ENCODE measurements around the gene NOL12.
"Not testable (repeated sequence)": the region's sequence is repeated elsewhere in the genome, so short reads cannot be mapped to it uniquely, and the experiment has no call there.

Gene NOL12

DNA sequence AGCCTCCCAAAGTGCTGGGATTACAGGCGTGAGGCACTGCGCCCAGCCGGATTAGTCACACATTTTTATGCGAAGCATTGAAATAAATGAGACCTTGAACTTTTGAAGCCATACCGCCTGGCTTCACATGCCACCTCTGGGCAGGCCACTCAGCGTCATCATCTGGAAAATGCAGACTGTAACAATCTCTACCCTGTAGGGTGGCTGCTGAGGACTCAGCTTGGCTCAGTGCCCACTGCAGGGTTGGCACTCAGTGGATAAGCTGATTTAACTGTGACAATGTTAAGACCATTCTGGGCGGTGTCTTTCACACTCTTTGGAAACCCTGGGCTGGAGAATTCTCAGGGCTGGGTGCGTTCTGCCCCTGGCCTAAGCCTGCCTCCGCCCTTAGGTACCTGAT lies 38.2 kb upstream of the NOL12 start:
- Histone ChIP-seq H3K27ac (ENCODE audit: low read length) (no peak overlapping the region), H3K27me3 (ENCODE audit: control insufficient read depth, insufficient read depth, low read length) (no peaks in the 10 kb centered on the region), H3K4me1 (ENCODE audit: control insufficient read depth, low read depth, low read length) (no peaks in the 10 kb centered on the region), H3K4me3 (ENCODE audit: low read length) (no peak overlapping the region), H3K36me3 (ENCODE audit: control insufficient read depth, low read depth, low read length) (peaks cover 33% of the 10 kb centered on the region), H3K9me3 (ENCODE audit: control insufficient read depth, low read depth, low read length) (no peaks in the 10 kb centered on the region), H3K9ac (ENCODE audit: low read length) (no peak overlapping the region)

DNA sequence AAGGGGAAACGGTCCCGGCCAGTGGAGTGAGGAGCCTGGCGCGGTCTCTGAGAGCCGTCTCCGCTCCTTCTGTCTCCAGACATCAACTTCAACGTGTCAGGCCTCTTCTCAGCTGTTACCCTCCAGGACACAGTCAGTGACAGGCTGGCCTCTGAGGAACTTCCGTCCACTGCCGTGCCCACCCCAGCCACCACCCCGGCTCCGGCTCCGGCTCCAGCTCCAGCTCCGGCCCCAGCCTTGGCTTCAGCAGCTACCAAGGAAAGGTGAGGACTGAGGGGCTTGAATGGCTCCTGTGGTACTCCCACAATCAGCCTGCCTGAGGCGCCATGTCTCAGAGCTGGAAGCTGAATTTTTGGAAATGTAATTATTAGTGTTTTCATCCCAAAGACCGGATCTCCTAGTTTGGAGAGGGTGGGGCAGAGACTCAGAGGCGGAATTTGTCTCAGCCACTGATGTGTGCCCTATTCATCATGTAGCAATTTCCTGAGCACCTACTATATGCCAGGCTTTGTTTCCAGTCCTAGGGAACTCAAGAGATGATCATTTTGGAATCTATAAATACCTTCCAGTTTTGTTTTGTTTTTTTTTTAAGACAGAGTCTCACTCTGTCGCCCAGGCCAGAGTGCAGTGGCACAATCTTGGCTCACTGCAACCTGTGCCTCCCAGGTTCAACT lies 35.5 kb upstream of the NOL12 start:
- Histone ChIP-seq H3K4me3 (ENCODE audit: low read length) (no peak overlapping the region), H3K36me3 (ENCODE audit: control insufficient read depth, low read depth, low read length) (peaks cover 29% of the 10 kb centered on the region), H3K4me1 (ENCODE audit: control insufficient read depth, low read depth, low read length) (no peaks in the 10 kb centered on the region), H3K9ac (ENCODE audit: low read length) (no peak overlapping the region), H3K9me3 (ENCODE audit: control insufficient read depth, low read depth, low read length) (no peaks in the 10 kb centered on the region), H3K27ac (ENCODE audit: low read length) (no peak overlapping the region), H3K27me3 (ENCODE audit: control insufficient read depth, insufficient read depth, low read length) (no peaks in the 10 kb centered on the region)

GRCh38 chr22:37654563-37655251 lies 31.4 kb upstream of the NOL12 start:
- peaks cover 4% of the 10 kb centered on the region for H3K4me1 ChIP-seq (ENCODE audit: control insufficient read depth, low read depth, low read length)

DNA sequence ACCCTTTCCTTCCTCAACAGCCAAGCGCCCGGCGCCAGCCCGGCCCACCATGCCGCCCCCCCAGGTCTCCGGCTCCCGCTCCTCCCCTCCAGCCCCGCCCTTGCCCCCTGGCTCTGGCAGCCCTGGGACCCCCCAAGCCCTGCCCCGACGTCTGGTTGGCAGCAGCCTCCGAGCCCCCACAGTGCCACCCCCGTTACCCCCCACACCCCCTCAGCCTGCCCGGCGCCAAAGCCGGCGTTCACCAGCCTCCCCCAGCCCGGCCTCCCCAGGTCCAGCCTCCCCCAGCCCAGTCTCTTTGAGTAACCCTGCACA lies 30.9 kb upstream of the NOL12 start:
- Histone ChIP-seq H3K27me3 (ENCODE audit: control insufficient read depth, insufficient read depth, low read length) (no peaks in the 10 kb centered on the region), H3K4me1 (ENCODE audit: control insufficient read depth, low read depth, low read length) (peaks cover 6% of the 10 kb centered on the region), H3K27ac (ENCODE audit: low read length) (no peak overlapping the region), H3K9ac (ENCODE audit: low read length) (no peak overlapping the region), H3K36me3 (ENCODE audit: control insufficient read depth, low read depth, low read length) (peaks cover 10% of the 10 kb centered on the region), H3K4me3 (ENCODE audit: low read length) (no peak overlapping the region), H3K9me3 (ENCODE audit: control insufficient read depth, low read depth, low read length) (no peaks in the 10 kb centered on the region)

More at GRCh38 chr22:37654563-37655251, 31.4 kb upstream of the NOL12 start:
- H3K36me3 ChIP-seq (ENCODE audit: control insufficient read depth, low read depth, low read length), result peaks cover 15% of the 10 kb centered on the region
- no peaks in the 10 kb centered on the region for H3K9me3 ChIP-seq (ENCODE audit: control insufficient read depth, low read depth, low read length)
- no peak overlapping the region for H3K27ac ChIP-seq (ENCODE audit: low read length)
- no peak overlapping the region for H3K4me3 ChIP-seq (ENCODE audit: low read length)
- no peak overlapping the region for H3K9ac ChIP-seq (ENCODE audit: low read length)
- no peaks in the 10 kb centered on the region for H3K27me3 ChIP-seq (ENCODE audit: control insufficient read depth, insufficient read depth, low read length)

DNA sequence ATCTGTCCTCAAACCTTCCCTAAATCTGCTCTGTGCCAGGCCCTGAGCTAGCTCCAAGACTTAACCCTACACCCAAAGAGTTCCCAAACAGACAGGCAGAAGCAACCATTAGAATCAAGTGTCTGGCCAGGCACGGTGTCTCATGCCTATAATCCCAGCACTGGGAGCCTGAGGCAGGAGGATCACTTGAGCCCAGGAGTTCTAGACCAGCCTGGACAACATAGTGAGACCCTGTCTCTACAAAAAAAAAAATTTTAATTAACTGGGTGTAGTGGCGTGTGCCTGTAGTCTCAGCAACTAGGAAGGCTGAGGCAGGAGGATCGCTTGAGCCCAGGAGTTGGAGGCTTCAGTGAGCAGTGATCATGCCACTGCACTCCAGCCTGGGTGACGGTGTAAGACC lies 29.6 kb upstream of the NOL12 start:
- not testable (repeated sequence) for H3K4me3 ChIP-seq (ENCODE audit: low read length); H3K4me1 ChIP-seq (ENCODE audit: control insufficient read depth, low read depth, low read length); H3K27ac ChIP-seq (ENCODE audit: low read length); H3K36me3 ChIP-seq (ENCODE audit: control insufficient read depth, low read depth, low read length); H3K9ac ChIP-seq (ENCODE audit: low read length); H3K27me3 ChIP-seq (ENCODE audit: control insufficient read depth, insufficient read depth, low read length); H3K9me3 ChIP-seq (ENCODE audit: control insufficient read depth, low read depth, low read length)

GRCh38 chr22:37657590-37658132 lies 28.5 kb upstream of the NOL12 start:
- no peaks in the 10 kb centered on the region for H3K27me3 ChIP-seq (ENCODE audit: control insufficient read depth, insufficient read depth, low read length)
- no peak overlapping the region for H3K27ac ChIP-seq (ENCODE audit: low read length)
- H3K9ac ChIP-seq (ENCODE audit: low read length), result peak overlapping the region; percentile 51
- peaks cover 6% of the 10 kb centered on the region for H3K4me1 ChIP-seq (ENCODE audit: control insufficient read depth, low read depth, low read length)
- H3K4me3 ChIP-seq (ENCODE audit: low read length), result peak overlapping the region; percentile 82
- peaks cover 3% of the 10 kb centered on the region for H3K36me3 ChIP-seq (ENCODE audit: control insufficient read depth, low read depth, low read length)
- no peaks in the 10 kb centered on the region for H3K9me3 ChIP-seq (ENCODE audit: control insufficient read depth, low read depth, low read length)

GRCh38 chr22:37658133-37659065 lies 27.7 kb upstream of the NOL12 start, which contains the start of gene PDXP:
Gene PDXP, plus strand, starts transcription at chr22:37658723. Its CDS starts 60 bp downstream, at chr22:37658783.
- Histone ChIP-seq H3K4me3 (ENCODE audit: low read length) (peak within 1 kb of the TSS; percentile 83), H3K36me3 (ENCODE audit: control insufficient read depth, low read depth, low read length) (no peaks in the 10 kb centered on the region), H3K9ac (ENCODE audit: low read length) (peak within 1 kb of the TSS; percentile 51), H3K27ac (ENCODE audit: low read length) (no peak within 1 kb of the TSS), H3K4me1 (ENCODE audit: control insufficient read depth, low read depth, low read length) (peaks cover 6% of the 10 kb centered on the region), H3K9me3 (ENCODE audit: control insufficient read depth, low read depth, low read length) (no peaks in the 10 kb centered on the region), H3K27me3 (ENCODE audit: control insufficient read depth, insufficient read depth, low read length) (no peaks in the 10 kb centered on the region)

GRCh38 chr22:37659066-37659896 lies 26.9 kb upstream of the NOL12 start:
- H3K9ac ChIP-seq (ENCODE audit: low read length), result peak overlapping the region; percentile 44
- H3K36me3 ChIP-seq (ENCODE audit: control insufficient read depth, low read depth, low read length), result no peaks in the 10 kb centered on the region
- H3K27ac ChIP-seq (ENCODE audit: low read length), result no peak overlapping the region

DNA sequence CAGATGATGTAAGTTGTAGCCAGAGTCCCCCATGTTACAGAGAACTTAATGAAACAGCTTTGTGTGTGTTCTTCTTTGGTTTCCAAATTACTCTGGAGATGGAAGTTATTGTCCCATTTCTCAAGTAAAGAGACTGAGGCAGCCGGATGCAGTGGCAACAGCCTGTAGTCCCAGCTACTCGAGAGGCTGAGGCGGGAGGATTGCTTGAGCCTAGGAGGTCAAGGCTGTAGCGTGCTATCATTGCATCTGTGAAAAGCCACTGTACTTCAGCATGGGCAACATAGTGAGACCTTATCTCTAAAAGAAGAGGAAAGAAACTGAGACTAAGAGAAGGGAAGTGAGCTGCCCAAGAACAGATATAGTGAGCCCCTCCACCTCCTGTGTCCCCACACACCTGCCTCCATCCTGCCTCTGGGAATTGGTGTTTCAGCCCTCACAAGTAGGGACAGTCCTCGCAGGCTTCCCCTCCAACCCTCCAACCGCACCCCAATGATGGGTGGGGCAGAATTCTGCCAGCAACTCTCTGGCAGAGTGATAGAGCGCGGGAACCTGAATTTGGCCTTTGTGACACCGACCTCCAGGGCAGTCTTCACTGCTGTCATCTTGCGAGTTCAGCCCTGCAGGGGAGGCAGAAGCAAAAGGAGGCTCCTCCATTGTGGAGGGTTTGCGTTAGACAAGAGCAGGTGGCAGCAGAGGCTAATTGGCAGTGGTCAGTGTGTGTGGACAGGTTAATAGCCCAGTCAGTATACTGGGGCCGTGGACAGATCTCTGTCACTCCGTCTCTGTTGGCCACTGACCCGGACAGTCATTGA lies 26.0 kb upstream of the NOL12 start:
- Histone ChIP-seq H3K9ac (ENCODE audit: low read length) (peak overlapping the region; percentile 44), H3K4me1 (ENCODE audit: control insufficient read depth, low read depth, low read length) (peaks cover 6% of the 10 kb centered on the region), H3K36me3 (ENCODE audit: control insufficient read depth, low read depth, low read length) (peaks cover 1% of the 10 kb centered on the region), H3K4me3 (ENCODE audit: low read length) (peak overlapping the region; percentile 83), H3K27ac (ENCODE audit: low read length) (no peak overlapping the region), H3K9me3 (ENCODE audit: control insufficient read depth, low read depth, low read length) (no peaks in the 10 kb centered on the region), H3K27me3 (ENCODE audit: control insufficient read depth, insufficient read depth, low read length) (no peaks in the 10 kb centered on the region)

More at GRCh38 chr22:37659066-37659896, 26.9 kb upstream of the NOL12 start:
- Histone ChIP-seq H3K4me1 (ENCODE audit: control insufficient read depth, low read depth, low read length) (peaks cover 6% of the 10 kb centered on the region), H3K4me3 (ENCODE audit: low read length) (peak overlapping the region; percentile 83), H3K9me3 (ENCODE audit: control insufficient read depth, low read depth, low read length) (no peaks in the 10 kb centered on the region), H3K27me3 (ENCODE audit: control insufficient read depth, insufficient read depth, low read length) (no peaks in the 10 kb centered on the region)

- Histone ChIP-seq H3K4me1 (ENCODE audit: control insufficient read depth, low read depth, low read length) (peaks cover 6% of the 10 kb centered on the region), H3K27ac (ENCODE audit: low read length) (no peak overlapping the region), H3K9me3 (ENCODE audit: control insufficient read depth, low read depth, low read length) (no peaks in the 10 kb centered on the region), H3K4me3 (ENCODE audit: low read length) (no peak overlapping the region), H3K36me3 (ENCODE audit: control insufficient read depth, low read depth, low read length) (peaks cover 7% of the 10 kb centered on the region), H3K27me3 (ENCODE audit: control insufficient read depth, insufficient read depth, low read length) (no peaks in the 10 kb centered on the region), H3K9ac (ENCODE audit: low read length) (no peak overlapping the region)
These were observed 25.5 kb upstream of the NOL12 start for GRCh38 chr22:37660709-37661045.

Measured in iPS-18a (cell line).